HG03469 (cell line): ENCODE results near the gene GAS7.

Source experiments
- ATAC-seq: cut with Tn5 transposase; IDR thresholded peaks from one replicate; pipeline ENCODE4 v1.9.1; 2021; ENCODE audit warnings: mild to moderate bottlenecking, moderate library complexity, moderate number of reproducible peaks; ENCODE audit not compliant: unreplicated experiment

GAS7 gene

DNA sequence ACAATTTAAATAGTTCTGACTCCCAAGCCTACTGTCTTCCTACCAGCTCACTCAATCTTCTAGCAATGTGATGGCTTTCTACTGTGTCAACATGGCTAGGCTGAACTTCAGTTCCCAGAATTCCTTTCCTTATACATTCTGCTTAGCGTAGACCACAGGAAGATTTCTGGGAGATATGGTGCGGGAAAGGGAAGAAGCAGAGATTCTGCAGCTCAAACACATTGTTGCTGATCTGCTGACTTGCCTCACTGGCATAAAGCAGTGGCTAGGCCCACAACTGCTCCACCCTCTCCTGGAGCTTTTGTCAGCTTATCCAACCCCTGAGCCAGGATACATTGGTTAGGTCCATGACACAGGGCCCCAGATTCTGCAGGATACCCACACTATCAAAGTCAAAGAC, 58.8 kb downstream of the GAS7 start:
- no peak for ATAC-seq

DNA sequence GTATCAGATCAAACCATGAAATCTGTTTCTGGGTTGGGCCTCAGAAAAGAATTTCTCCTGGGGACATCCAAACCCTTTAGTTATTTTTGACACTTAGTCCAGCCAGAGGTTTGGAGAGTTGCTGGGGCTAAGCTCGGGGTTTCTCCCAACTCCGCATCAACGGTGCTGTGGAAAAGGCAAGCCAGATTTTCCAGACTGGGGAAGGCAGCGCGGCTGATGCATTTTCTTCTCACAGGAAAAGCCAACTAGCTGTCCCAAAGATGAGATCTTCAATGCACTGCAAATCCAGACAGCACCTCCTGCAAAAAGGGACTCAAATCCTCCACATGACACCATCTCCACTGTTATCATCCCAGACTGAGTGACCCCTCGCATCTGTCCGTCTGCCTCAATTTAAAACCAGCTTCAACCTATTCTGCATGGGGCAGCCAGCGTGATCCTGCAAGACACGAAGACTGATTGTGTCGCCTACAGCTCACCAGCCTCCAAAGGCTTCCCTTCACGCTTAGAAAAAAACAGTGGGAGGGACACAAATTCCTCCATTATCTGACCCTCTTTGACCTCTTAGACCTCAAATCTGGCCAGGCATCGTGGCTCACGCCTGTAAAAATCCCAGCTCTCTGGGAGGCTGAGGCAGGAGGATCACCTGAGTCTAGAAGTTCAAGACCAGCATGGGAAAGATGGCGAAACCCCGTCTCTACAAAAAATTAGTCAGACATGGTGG, 62.0 kb downstream of the GAS7 start:
- ATAC-seq = no peak

DNA sequence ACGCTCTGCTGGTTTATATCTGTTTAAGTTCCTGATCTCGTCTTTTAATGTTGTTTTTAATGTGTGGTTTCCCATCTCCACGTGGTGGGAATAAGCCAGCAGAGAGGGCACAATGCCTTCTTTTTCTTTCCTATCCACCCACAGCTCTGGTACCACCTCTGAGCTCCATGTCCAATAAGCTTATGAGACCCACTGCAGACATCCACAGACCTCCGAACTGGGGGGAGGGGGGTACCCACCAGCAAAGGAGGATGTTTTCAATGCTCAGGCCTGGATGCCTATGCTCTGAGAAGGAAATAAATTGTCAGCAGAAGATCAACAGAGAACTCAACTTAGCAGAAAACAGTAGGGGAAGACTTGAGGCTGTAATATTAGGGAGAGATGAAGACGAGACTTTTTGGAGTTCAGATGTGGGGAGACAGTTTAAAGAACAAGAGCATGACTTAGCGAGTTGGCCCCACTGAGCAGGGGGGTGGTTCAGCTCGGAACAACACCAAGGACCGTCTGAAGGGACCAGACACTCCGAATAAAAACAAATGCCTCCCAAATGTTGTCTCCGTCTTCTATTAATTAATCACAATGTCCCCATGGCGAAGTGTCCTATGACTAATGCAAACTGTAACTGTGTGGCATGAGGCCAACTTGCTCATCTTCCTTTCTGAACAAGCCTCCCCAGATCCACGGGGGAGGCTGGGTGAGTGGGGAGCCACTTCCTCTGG, 62.7 kb downstream of the GAS7 start:
- ATAC-seq = no peak

DNA sequence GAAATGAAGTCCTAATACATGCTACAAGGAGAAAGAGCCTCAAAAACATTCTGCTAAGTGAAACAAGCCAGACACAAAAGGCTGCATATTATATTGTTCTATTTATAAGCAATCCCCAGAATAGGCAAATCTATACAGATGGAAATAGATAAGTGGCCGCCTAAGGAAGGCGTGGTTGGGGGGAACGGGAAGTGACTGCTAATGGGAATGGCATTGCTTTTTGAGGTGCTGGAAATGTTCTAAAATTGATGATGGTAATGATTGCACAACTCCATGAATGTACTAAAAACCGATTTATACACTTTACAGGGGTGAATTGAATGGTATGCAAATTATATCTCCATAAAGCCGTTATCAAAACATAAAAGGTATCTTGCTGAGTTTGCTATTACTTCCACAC, 67.7 kb downstream of the GAS7 start:
- ATAC-seq = no peak

DNA sequence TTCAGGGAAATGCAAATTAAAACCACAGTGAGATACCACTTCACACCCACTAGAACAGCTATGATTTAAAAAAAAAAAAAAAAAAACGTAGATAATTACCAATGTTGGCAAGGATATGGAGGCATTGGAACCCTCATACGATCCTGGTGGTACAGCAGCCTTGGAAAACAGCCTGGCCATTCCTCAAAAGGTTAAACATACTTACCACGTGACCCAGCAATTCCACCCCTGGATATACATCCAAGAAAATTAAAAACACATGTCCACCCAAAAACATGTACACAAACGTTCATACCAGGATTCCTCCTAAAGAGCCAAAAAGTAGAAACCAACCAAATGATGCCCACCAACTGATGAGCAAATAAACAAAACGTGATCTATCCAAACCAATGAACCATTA, 68.1 kb downstream of the GAS7 start:
- ATAC-seq = no peak

DNA sequence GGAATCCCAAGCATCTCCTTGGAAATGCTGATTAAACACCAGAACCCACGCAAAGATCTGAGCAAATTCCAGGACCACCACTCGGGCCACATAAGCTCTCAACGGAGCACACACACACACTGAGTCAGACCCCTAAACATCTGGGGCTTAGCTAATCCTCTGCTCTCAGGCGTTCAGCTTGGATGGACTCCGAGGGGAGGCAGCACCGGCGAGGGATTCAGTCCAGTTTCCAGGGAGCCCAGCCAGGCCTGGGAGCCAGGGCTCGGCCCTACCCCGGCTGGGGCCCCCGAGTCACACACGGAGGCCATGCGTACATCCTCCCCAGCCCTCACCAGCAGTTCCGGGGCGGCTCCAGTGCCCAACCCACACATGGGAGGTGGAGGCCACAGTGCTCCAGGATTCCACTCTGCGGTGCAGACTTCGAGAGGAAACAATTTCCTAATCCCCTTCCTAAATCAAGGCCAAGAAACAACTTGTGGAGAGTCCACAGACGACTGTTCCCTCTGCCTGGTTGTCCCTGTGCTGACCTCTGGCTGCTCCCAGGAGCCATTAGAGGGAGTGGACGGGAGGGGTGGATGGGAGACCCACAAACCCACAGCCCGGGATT, 70.5 kb downstream of the GAS7 start:
- no peak for ATAC-seq

DNA sequence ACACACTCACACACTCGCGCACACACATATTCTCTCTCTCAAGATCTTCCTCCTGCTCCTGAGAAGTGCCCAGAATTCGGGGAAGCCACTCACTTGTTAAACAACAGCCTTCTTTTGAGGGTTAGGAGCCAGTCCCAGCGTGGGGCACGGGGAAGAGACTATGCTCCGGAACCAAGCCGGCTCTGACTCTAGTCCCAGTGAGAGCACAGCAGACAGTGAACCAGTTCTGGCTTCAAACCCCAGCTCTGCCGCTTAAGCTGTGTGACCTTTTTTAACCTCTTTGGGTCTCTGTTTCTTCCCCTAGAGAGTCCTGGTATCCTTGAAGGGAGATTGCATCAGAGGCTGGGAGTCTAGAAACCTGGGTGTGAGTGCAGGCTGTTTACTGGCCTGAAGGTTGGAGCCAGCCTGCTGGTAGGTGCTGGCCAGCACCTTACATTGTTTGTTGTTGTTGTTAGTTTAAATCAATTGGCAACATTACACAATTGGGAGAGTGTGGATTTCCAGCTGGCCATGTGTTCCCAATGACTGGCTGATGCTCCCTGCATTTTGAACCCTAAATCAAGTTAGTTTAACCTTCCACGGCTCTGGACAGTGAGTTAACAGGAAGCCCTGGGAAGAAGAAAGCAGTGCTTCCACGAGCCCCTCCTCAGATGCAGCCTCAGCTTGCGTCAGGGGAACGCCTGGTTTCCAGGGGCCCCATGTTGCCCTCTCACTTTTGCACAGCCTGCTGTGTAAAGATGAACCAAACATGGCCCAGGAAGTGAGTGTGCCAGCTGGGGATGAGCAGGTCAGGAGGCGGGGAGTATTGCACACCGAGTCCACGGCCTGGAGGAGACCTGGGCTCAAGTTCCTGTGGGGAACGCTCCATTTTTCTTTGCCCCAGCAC, 71.5 kb downstream of the GAS7 start:
- ATAC-seq = no peak

DNA sequence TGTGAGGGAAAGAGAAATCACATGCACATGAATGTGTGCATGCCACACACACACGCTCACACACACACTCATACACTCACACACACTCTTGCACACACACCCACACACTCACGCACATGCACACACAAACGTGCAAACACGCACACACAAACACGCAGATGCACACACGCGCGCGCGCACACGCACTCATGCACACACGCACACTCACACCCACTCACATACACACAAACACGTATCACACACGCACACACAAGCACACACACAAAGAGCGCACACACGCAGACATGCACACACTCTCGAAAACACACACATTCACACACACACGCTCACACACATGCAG, 72.2 kb downstream of the GAS7 start:
- no peak for ATAC-seq

DNA sequence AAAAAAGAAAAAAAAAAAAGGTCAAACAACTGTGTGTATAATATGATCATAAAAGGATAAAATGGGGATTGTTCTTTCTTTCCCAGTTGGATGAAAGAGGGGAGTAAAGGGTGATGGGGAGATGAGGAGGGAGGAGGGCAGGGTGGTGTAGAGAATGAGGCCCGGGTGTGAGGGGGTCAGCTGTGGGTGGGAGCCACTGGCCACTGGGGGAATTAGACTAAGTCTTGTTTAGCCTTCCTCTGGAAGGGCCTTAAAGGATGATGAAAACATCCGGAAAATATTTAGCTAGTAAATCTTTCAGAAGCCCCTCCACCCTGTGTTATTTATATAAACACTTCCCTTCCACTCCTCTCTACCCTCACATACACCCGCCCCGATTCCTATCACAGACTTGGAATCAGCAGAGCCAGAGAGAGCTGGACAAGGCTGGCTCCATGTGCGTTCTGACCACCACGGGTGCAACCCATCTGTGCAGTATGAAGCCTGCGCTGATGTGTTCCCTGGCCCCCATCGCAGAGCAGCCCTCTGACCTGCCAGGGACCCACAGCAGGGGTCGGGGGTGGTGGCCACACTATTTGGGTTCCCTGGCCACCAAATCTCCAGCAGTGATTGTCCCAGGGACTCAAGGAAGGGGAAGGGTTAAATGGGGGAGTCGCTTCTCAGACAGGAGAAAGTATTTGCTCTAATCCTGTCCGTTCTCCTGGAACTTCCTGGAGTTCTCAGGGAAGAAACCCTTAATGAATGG, 72.7 kb downstream of the GAS7 start:
- no peak for ATAC-seq

DNA sequence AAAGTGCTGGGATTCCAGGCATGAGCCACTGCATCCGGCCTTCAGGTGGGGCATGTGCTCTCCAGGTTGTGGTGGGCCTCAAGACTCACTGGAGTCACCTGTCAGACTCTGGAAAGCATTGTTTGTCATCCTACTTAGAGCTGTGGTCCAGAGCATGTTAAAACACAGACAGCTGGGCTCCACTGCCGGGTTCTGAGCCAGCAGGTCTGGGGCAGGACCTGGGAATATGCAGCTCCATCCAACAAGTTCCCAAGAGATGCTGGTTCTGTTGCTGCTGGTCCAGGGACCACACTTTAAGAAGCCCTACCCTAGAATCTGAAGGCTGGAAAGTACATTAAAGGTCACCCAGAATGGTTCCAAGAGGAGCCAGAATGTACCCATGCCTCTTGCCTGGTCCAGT, 75.3 kb downstream of the GAS7 start:
- ATAC-seq = no peak

DNA sequence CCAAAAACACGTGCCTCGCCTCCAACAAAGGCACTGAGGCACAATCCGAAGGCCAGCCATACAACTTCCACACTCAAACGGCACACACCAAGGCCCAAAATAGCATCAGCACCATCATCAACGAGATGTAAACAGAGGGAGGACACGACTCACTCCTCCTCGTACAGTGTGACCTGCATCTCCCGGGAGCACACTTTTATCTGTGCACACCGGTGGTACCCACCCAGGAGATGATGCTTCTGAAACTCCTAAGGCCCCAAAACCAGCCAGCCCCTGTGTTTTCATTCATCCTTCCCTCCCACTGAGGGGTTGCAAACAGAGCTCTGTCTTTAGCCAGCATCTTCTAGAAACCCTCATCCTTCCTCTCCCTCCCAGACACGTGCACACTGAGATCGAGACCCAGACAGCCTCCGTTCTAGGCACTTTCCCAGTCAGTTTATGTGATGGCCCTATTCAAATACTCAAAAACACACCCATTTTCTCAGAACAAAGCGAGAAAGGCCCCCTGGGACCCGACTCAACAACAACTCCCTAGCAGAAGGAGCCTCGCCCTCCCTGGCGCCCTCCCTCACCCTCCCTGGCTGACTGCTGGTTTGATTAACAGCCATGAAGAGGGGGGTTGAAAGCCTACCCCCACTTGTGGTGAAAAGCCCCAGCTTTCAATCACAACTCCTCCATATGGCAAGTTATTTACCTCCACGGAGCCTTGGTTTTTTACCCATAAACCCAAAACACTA, 76.3 kb downstream of the GAS7 start:
- no peak for ATAC-seq

DNA sequence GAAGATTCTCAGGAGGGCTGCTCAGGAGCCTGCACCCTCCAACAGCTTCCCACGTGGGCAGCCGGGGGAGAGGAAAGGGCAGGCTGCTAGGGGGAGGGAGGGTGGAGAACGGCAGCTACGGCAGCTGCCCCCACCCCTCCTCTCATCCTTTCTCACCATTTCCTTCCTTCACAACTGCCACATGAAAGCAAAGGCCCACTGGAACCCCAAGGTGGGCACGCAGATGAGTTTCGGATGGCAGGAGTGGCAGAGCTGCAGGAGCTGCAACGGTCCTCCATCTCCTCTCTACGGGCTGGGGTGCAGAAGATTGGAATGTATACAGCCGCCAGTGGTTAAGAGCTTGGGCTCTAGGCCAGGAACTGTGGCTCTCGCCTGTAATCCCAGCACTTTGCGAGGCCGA, 77.7 kb downstream of the GAS7 start:
- no peak for ATAC-seq

DNA sequence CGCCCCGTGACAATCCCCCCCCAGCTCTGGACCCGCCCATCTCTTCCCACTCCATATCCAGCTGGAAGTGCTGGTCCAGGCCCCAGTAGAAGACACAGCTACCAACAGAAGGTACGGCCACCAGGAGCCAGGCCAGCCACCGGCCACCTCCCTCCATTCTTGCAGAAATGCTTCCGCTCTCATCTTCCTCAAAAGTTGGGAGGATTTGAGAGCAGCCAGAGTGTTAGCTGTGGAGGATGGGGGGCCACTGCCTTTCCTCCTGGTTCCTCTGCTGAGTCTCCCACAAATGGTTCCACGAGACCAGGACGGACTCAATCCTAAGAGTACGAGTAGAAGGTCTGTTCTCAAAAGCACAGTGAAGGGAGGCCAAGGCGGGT, 78.3 kb downstream of the GAS7 start:
- no peak for ATAC-seq

DNA sequence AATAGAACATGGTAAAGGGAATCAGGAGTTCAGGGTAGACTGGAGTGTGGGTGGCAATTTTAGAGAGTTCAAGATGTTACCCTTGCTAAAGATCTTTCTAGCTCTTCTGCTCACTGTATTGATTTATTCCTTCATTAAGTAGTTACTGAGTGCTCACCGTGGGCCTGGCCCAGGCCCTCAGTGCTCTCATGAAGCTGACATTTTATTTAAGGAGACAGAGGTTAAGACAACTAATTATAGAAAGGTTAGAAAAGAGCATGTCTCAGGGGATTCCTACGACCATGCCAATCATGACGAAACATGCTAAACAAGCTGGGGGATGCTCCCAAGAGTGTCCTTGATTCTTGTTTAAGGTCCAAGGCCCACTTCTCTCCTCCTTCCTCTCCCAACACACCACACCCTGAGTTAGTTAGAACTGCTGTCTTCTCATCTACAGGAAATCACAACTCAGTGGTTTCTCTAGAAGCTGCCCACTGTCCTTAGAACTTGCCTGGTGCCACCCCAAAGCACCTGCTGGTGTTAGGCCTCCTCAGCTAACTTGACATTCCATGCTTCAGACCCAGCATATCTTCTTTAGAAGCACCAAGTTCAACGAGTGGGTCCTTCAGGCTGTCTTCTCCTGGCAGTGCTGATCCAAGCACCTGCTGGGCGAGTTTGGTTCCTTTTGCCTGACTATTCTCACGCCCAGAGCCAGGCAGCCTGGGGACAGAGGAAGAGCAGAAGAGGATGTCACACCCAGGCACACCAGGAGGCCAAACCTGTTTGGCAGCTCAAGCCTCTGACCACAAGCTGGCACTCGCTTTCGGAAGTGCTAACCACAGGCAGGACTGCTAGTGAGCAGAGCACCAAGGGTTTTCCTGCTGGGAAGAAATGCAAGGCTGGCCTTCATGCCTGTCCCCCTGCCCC, 79.0 kb downstream of the GAS7 start:
- no peak for ATAC-seq

DNA sequence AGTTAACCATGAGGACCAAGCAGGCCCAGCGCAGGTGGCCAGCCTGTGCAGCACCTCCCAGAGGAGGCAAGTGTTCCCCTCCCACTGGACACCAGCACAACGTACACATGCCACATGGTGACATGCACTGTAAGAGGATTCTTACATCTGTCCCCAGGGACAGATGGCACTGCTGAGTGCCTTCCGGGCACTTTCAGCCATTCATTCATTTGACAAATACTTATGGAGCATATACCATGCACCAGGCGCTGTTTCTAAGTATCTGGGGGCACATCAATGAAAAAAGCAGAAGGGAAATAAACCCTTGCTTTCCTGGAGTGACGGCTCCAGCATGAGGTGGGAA, 79.6 kb downstream of the GAS7 start:
- ATAC-seq = no peak

DNA sequence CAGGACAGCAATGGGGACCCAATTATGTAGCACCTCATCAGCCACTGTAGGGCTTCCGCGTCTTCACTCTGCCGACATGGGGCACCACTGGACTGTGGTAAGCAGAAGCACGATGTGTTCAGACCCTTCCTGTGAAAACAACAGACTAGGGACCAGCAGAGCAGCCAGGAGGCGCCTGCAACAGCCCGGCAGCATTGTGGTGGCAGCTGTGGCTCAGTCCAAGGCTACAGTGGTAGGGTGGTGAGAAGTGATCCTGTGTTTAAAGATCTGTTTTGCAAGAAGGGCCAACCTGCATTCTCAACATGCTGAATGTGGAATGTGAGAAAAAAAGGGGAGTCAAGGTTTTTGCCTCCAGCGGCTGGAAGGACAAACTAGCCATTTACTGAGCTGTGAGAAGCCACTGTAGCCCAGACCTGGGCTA, 80.8 kb downstream of the GAS7 start:
- no peak for ATAC-seq

DNA sequence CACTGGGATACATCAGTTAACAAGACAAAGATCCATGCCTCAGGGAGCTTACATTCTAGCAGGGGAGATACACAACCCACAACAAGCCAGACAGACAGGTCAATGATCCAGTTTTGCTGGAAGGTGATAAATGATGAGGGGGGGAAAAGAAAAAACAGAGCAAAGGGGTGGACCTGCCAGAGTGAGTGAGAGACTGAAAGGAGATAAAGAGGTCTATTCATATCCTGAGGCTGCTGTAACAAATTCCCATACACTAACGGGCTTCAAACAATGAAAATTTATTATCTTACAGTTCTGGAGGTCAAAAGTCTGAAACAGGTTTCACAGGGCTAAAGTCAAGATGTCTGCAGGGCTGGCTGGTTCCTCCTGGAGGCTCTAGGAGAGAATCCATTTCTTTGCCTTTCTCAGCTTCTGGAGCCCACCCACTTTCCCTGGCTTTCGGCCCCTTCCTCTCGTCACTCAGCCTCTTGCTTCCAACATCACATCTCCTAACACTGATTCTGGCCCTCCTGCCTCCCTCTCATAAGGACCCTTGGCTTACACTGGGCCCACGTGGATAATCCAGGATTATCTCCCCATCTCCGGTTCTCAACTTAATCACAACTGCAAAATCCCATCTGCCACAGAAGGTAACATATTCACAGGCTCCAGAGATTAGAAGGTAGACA, 81.5 kb downstream of the GAS7 start:
- ATAC-seq = no peak

DNA sequence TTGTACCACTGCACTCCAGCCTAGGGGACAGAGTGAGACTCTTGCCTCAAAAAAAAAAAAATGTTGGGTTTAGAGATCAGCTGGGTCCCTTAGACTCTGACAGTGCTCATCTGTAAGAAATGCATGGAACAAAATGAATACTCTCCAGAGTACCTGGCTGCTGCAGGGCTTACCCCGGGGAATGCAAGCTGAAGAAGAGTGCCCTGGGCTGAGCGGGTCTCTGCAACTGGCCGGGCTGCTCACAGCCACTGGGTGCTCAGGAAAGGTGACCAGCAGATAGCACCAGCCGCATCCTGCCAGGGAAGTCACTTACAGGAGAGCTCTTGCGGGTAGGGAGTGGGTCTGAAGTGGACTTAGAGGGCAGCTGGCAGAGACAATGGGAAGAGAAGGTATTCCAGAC, 82.1 kb downstream of the GAS7 start:
- no peak for ATAC-seq

DNA sequence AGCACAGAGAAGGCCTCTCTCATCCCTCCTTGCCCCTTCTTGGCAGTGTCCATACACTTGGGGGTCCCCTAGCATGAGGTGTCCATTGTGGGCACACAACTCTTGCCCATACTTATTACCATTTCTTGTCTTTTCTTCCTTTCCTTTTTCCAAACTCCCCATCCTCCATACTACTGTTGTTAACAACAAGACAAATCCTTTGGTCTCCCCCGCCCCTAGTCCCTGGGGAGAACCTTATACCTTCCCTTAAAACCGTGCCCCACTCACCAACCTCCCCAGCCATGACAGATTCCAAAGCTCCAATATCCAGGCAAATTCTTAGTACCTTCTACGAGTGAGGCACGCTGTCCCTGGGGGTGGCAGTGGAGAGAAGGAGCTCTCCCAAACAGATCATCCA, 82.9 kb downstream of the GAS7 start:
- ATAC-seq = no peak
